Non-pigmented ciliary epithelial cell (primary cell): ENCODE measurements around the gene LIPI.
"Not testable (repeated sequence)": the region's sequence is repeated elsewhere in the genome, so short reads cannot be mapped to it uniquely, and the experiment has no call there.

Experiments
- DNase-seq: peaks from one replicate; pipeline ENCODE4 v3.0.0-alpha.2; 2010; ENCODE audit warnings: low read depth

LIPI gene

GRCh38 chr21:14072761-14073535 is 137.8 kb downstream of the LIPI start:
- DNase-seq: no peak

- no peak for DNase-seq
Measured at GRCh38 chr21:14071902-14072734, 138.6 kb downstream of the LIPI start.

GRCh38 chr21:14070968-14071367 is 139.8 kb downstream of the LIPI start:
- DNase-seq: no peak

- no peak for DNase-seq
Measured at GRCh38 chr21:14070049-14070893, 140.5 kb downstream of the LIPI start.

GRCh38 chr21:14064296-14064645 is 146.5 kb downstream of the LIPI start:
- no peak for DNase-seq

- not testable (repeated sequence) for DNase-seq
Measured at GRCh38 chr21:14063620-14064295, 147.0 kb downstream of the LIPI start.

- DNase-seq: not testable (repeated sequence)
Measured at GRCh38 chr21:14062684-14063083, 148.1 kb downstream of the LIPI start.

- DNase-seq: not testable (repeated sequence)
Measured at GRCh38 chr21:14061820-14062219, 148.9 kb downstream of the LIPI start.

GRCh38 chr21:14058995-14059627 is 151.6 kb downstream of the LIPI start:
- DNase-seq: not testable (repeated sequence)
